AG04450 (cell line): Measurements from ENCODE around the gene JPH2. TPM values are rescaled to one million over a fixed set of nuclear protein-coding genes. Genes with fewer than 3 reads are reported as not detected.

Experiments
- CTCF ChIA-PET: fragments of 300-600, 350-600 bp; formaldehyde crosslinking; extraction: SDS; loops from one replicate; lab custom pipeline; 2022; ENCODE audit warnings: antibody characterized with exemption, inconsistent platforms; lab: Charles Lee
- POLR2A ChIA-PET: fragments of 350-600 bp; formaldehyde crosslinking; extraction: SDS; loops from one replicate; lab custom pipeline; 2021; ENCODE audit warnings: antibody characterized with exemption, inconsistent platforms; lab: Yijun Ruan, JAX
- DNase-seq: peaks from one replicate; pipeline ENCODE4 v3.0.0-alpha.2; 2011; ENCODE audit warnings: low read depth, low spot score
- H3K27ac ChIP-seq: one replicate; pipeline ENCODE4 v1.5.1; 2012; ENCODE audit warnings: low read depth, low read length, control low read depth
- H3K27me3 ChIP-seq: one replicate; pipeline ENCODE4 v1.6.0; 2012; ENCODE audit warnings: low read length; ENCODE audit not compliant: control insufficient read depth, insufficient read depth
- H3K4me3 ChIP-seq: 2 replicates; pipeline ENCODE4 v1.5.1; 2011; ENCODE audit warnings: mild to moderate bottlenecking, low read depth, low read length, control low read depth
- H3K9me3 ChIP-seq: 2 replicates; pipeline ENCODE4 v1.5.1; 2012; ENCODE audit warnings: low read length; ENCODE audit not compliant: control insufficient read depth, insufficient read depth
- CTCF ChIP-seq: IDR thresholded peaks from 2 replicates; pipeline ENCODE4 v1.5.1; 2011; ENCODE audit warnings: low read depth, low read length, control low read depth, inconsistent platforms
- polyA plus RNA-seq: library from polyadenylated mRNA; depleted of rRNA; stranded (reverse); fragments of >200 nt; gene quantifications from 2 replicates; pipeline ENCODE4 v1.2.3, GENCODE V29; 2011

The JPH2 gene
- polyA plus RNA-seq, 1 experiment = 1.3 TPM

GRCh38 chr20:44111712-44112335 lies 75.2 kb downstream of the JPH2 start:
- H3K27me3 ChIP-seq = peaks cover 3% of the 10 kb centered on the region
- no peak overlapping the region for H3K4me3 ChIP-seq
- CTCF ChIA-PET = interaction anchor here (1.1 to 11.9 kb wide), 2 partner anchors 78 to 200 kb away, joined by 4 to 402 read pairs; partner anchors contain the start of genes FITM2 and JPH2
- H3K9me3 ChIP-seq = peaks cover 5% of the 10 kb centered on the region; the same call in 1 of the 2 replicates
- POLR2A ChIA-PET = no interaction called here
- H3K27ac ChIP-seq = no peak overlapping the region
- no peak for TF ChIP-seq CTCF
- DNase-seq = no peak

- CTCF ChIA-PET = interaction anchor here (11.9 kb wide), 1 partner anchor 79 kb away, joined by 402 read pairs; the partner anchor contains the start of gene JPH2
- POLR2A ChIA-PET = no interaction called here
- Histone ChIP-seq H3K9me3 (peaks cover 5% of the 10 kb centered on the region; the same call in 1 of the 2 replicates), H3K4me3 (no peak overlapping the region), H3K27me3 (peaks cover 3% of the 10 kb centered on the region), H3K27ac (no peak overlapping the region)
- DNase-seq = no peak
- TF ChIP-seq CTCF = no peak
Measured at GRCh38 chr20:44110816-44111568, 76.0 kb downstream of the JPH2 start.

GRCh38 chr20:44109951-44110361 lies 77.0 kb downstream of the JPH2 start:
- no peak overlapping the region for H3K4me3 ChIP-seq
- no peak for DNase-seq
- no peak; the same call in 1 of the 2 replicates for TF ChIP-seq CTCF
- H3K27ac ChIP-seq = no peak overlapping the region
- H3K27me3 ChIP-seq = peaks cover 3% of the 10 kb centered on the region
- CTCF ChIA-PET = interaction anchor here (1.3 kb wide), 1 partner anchor 80 kb away, joined by 3 read pairs; no protein-coding TSS in a partner anchor
- peaks cover 5% of the 10 kb centered on the region; the same call in 1 of the 2 replicates for H3K9me3 ChIP-seq
- POLR2A ChIA-PET = no interaction called here

- CTCF ChIA-PET = interaction anchor here (1.1 to 2.7 kb wide), 3 partner anchors 11 to 84 kb away, joined by 4 to 17 read pairs (median 11); no protein-coding TSS in a partner anchor
- Histone ChIP-seq H3K27me3 (peaks cover 17% of the 10 kb centered on the region), H3K9me3 (peaks cover 5% of the 10 kb centered on the region; the same call in 1 of the 2 replicates), H3K4me3 (no peak overlapping the region), H3K27ac (no peak overlapping the region)
- DNase-seq = no peak
- POLR2A ChIA-PET = interaction anchor here (0.6 kb wide), 1 partner anchor 648 kb away, joined by 3 read pairs; no protein-coding TSS in a partner anchor
- TF ChIP-seq CTCF = no peak
Measured at GRCh38 chr20:44106615-44107014, 80.4 kb downstream of the JPH2 start.
